Subcutaneous abdominal adipose tissue (tissue), 5 donors: ENCODE data around the gene C14orf132.

Experiments used
- H3K27ac ChIP-seq: one replicate; pipeline ENCODE4 v1.7.0; 2013; ENCODE audit warnings: low read depth, mild to moderate bottlenecking, inconsistent platforms, low read length, moderate library complexity
- H3K27me3 ChIP-seq, 5 donors: one replicate each; pipeline ENCODE4 v1.7.0; 2013; ENCODE audit warnings: low read length in 5 of 5, inconsistent platforms in 1 of 5; ENCODE audit not compliant: control insufficient read depth in 5 of 5, insufficient read depth in 4 of 5
- H3K36me3 ChIP-seq, 5 donors: one replicate each; pipeline ENCODE4 v1.7.0; 2013; ENCODE audit warnings: low read length in 5 of 5; ENCODE audit not compliant: control insufficient read depth in 5 of 5, insufficient read depth in 5 of 5
- H3K4me1 ChIP-seq, 5 donors: one replicate each; pipeline ENCODE4 v1.7.0; 2013; ENCODE audit warnings: low read length in 5 of 5, mild to moderate bottlenecking in 3 of 5, moderate library complexity in 1 of 5; ENCODE audit not compliant: control insufficient read depth in 5 of 5, insufficient read depth in 5 of 5
- H3K4me3 ChIP-seq, 5 donors: one replicate each; pipeline ENCODE4 v1.7.0; 2013; ENCODE audit warnings: low read length in 5 of 5, low read depth in 1 of 5
- H3K9ac ChIP-seq, 5 donors: one replicate each; pipeline ENCODE4 v1.7.0; 2013; ENCODE audit warnings: low read length in 5 of 5, mild to moderate bottlenecking in 4 of 5, moderate library complexity in 3 of 5
- H3K9me3 ChIP-seq, 5 donors: one replicate each; pipeline ENCODE4 v1.7.0; 2013; ENCODE audit warnings: low read length in 5 of 5; ENCODE audit not compliant: control insufficient read depth in 5 of 5
- donor health status: healthy.
- donor health status: healthy.
- donor health status: healthy.
- donor health status: healthy.
- donor health status: healthy.

The C14orf132 gene

GRCh38 chr14:96080571-96080970, 41.4 kb downstream of the C14orf132 start:
- Histone ChIP-seq H3K9me3 (no peaks in the 10 kb centered on the region), H3K27me3 (peaks cover 0 to 15% (median 2%) of the 10 kb centered on the region in 5 donors), H3K4me1 (no peaks in the 10 kb centered on the region), H3K4me3 (no peak overlapping the region), H3K27ac (no peak overlapping the region), H3K9ac (no peak overlapping the region), H3K36me3 (no peaks in the 10 kb centered on the region)

- H3K9ac ChIP-seq = no peak overlapping the region
- H3K27me3 ChIP-seq = peaks cover 0 to 15% (median 2%) of the 10 kb centered on the region in 5 donors
- no peaks in the 10 kb centered on the region for H3K36me3 ChIP-seq
- H3K9me3 ChIP-seq = no peaks in the 10 kb centered on the region
- H3K27ac ChIP-seq = no peak overlapping the region
- no peak overlapping the region for H3K4me3 ChIP-seq
- no peaks in the 10 kb centered on the region for H3K4me1 ChIP-seq
These were observed 42.1 kb downstream of the C14orf132 start for GRCh38 chr14:96081224-96081623.

- H3K9me3 ChIP-seq = no peaks in the 10 kb centered on the region
- H3K4me1 ChIP-seq = no peaks in the 10 kb centered on the region
- H3K36me3 ChIP-seq = peaks cover 0 to 6% (median 4%) of the 10 kb centered on the region in 5 donors
- no peak overlapping the region for H3K9ac ChIP-seq
- no peak overlapping the region for H3K27ac ChIP-seq
- H3K27me3 ChIP-seq = peaks cover 2 to 21% (median 5%) of the 10 kb centered on the region in 5 donors
- H3K4me3 ChIP-seq = no peak overlapping the region
These were observed 42.7 kb downstream of the C14orf132 start for GRCh38 chr14:96081767-96082400.

- peaks cover 0 to 14% (median 4%) of the 10 kb centered on the region in 5 donors for H3K36me3 ChIP-seq
- no peaks in the 10 kb centered on the region for H3K4me1 ChIP-seq
- no peak overlapping the region for H3K9ac ChIP-seq
- no peak overlapping the region for H3K4me3 ChIP-seq
- no peak overlapping the region for H3K27ac ChIP-seq
- peaks cover 2 to 21% (median 5%) of the 10 kb centered on the region in 5 donors for H3K27me3 ChIP-seq
- H3K9me3 ChIP-seq = no peaks in the 10 kb centered on the region
These were observed 43.5 kb downstream of the C14orf132 start for GRCh38 chr14:96082420-96083300.

GRCh38 chr14:96083667-96084320, 44.6 kb downstream of the C14orf132 start:
- Histone ChIP-seq H3K4me1 (no peaks in the 10 kb centered on the region), H3K27ac (no peak overlapping the region), H3K9ac (no peak overlapping the region), H3K36me3 (peaks cover 0 to 14% (median 4%) of the 10 kb centered on the region in 5 donors), H3K9me3 (no peaks in the 10 kb centered on the region), H3K27me3 (peaks cover 2 to 22% (median 5%) of the 10 kb centered on the region in 5 donors), H3K4me3 (no peak overlapping the region)

- Histone ChIP-seq H3K4me3 (no peak overlapping the region), H3K36me3 (peaks cover 0 to 14% (median 4%) of the 10 kb centered on the region in 5 donors), H3K27me3 (peaks cover 2 to 25% (median 2%) of the 10 kb centered on the region in 5 donors), H3K4me1 (no peaks in the 10 kb centered on the region), H3K9me3 (no peaks in the 10 kb centered on the region), H3K9ac (no peak overlapping the region), H3K27ac (no peak overlapping the region)
These were observed 45.6 kb downstream of the C14orf132 start for GRCh38 chr14:96084796-96085195.

- Histone ChIP-seq H3K4me1 (peaks cover 0 to 6% (median 2%) of the 10 kb centered on the region in 5 donors), H3K27me3 (peaks cover 2 to 25% (median 2%) of the 10 kb centered on the region in 5 donors), H3K9me3 (no peaks in the 10 kb centered on the region)
These were observed 46.2 kb downstream of the C14orf132 start for GRCh38 chr14:96085369-96085768.

GRCh38 chr14:96086032-96086431, 46.9 kb downstream of the C14orf132 start:
- H3K27me3 ChIP-seq = peaks cover 2 to 24% (median 2%) of the 10 kb centered on the region in 5 donors
- H3K4me3 ChIP-seq = no peak overlapping the region
- H3K9ac ChIP-seq = no peak overlapping the region
- H3K4me1 ChIP-seq = peaks cover 0 to 12% (median 8%) of the 10 kb centered on the region in 5 donors
- no peaks in the 10 kb centered on the region for H3K9me3 ChIP-seq
- peaks cover 0 to 14% (median 4%) of the 10 kb centered on the region in 5 donors for H3K36me3 ChIP-seq
- no peak overlapping the region for H3K27ac ChIP-seq

More at GRCh38 chr14:96085369-96085768, 46.2 kb downstream of the C14orf132 start:
- H3K27ac ChIP-seq = no peak overlapping the region
- no peak overlapping the region for H3K9ac ChIP-seq
- no peak overlapping the region for H3K4me3 ChIP-seq
- peaks cover 0 to 14% (median 4%) of the 10 kb centered on the region in 5 donors for H3K36me3 ChIP-seq

- H3K9ac ChIP-seq = no peak overlapping the region
- H3K36me3 ChIP-seq = peaks cover 0 to 14% (median 4%) of the 10 kb centered on the region in 5 donors
- H3K4me1 ChIP-seq = peaks cover 0 to 12% (median 9%) of the 10 kb centered on the region in 5 donors
- H3K9me3 ChIP-seq = no peaks in the 10 kb centered on the region
- H3K4me3 ChIP-seq = no peak overlapping the region
- peaks cover 2 to 20% (median 2%) of the 10 kb centered on the region in 5 donors for H3K27me3 ChIP-seq
- no peak overlapping the region for H3K27ac ChIP-seq
These were observed 47.5 kb downstream of the C14orf132 start for GRCh38 chr14:96086574-96087077.
